ENCODE results near the gene ISG20.

ISG20 gene

DNA sequence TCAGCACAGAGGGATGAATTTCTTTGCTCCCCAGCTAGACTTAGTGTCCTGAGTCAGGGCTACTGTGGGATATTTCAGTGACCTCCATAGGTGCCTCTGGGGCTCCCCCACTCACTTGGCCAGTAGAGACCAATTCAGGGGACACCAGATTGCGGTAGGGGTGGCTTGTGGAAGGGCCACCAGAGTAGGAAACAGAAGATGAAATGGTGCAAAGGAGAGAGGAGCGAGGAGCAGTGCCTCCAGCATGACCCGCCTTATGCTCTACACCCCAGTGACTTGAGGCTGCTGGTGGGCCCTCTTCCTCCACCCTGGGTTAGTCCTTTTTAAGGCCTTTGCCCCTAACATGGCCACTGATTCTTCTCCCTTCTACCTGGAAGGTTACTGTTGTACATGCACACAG, 15.2 kb upstream of the ISG20 start:
- H3K4me3 ChIP-seq, result peak overlapping the region in 9 of 10 experiments; percentile 76 to 99 (median 94); a peak in 17 of 20 replicates
- peak overlapping the region; percentile 87 to 99 (median 92) for H3K4me2 ChIP-seq
- H3K36me3 ChIP-seq, result peaks cover 26 to 52% (median 45%) of the 10 kb centered on the region in 11 experiments
- no peaks in the 10 kb centered on the region for H3K9me3 ChIP-seq (replicated peaks in 1 of 11)
- no peaks in the 10 kb centered on the region for H3K27me3 ChIP-seq
- peak overlapping the region in 9 of 11 experiments; percentile 90 to 100 (median 98); a peak in 20 of 22 replicates for H3K27ac ChIP-seq
- TF ChIP-seq Cebpa-rat (IDR thresholded peaks at IDR 0.05), result no peak
- H4K20me1 ChIP-seq, result peaks cover 33 to 70% (median 67%) of the 10 kb centered on the region in 11 experiments; a peak in 21 of 22 replicates
- peaks cover 37 to 68% (median 61%) of the 10 kb centered on the region in 10 experiments for H3K4me1 ChIP-seq
- peak overlapping the region; percentile 89 to 100 (median 95); a peak in 20 of 22 replicates for H3K9ac ChIP-seq

DNA sequence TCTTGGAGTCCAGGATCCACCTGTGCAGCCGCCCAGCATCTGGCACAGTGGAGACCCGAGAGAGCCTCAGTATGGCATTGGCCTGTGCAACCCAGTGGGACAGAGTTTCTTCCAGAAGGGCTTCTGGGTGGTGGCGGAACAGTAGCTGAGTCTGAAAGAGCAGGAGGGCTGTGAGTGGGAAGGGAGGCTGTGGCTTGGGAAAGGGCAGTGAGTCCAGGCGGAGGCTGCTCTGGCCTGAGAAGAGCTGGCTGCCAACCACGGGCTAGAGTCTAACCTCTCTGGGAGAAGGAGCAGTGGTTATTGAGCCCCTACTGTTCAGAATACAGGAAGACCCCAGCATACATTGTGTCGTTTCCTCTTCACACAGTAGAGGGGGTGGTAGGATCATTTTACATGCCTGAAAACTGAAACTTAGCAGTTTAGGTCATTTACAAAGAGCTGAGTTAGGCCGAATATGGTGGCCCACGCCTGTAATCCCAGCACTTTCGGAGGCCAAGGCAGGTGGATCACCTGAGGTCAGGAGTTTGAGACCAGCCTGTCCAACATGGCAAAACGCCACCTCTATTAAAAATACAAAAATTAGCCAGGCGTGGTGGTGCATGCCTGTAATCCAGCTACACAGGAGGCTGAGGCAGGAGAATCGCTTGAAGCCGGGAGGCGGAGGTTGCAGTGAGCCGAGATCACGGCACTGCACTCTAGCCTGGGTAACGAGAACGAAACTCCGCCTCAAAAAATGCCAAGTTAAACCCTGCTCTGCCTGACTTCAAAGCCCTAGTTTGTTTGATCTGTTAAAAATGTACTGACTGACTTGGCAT, 14.5 kb upstream of the ISG20 start:
- H3K27ac ChIP-seq, result peak overlapping the region; percentile 21 to 100 (median 96); a peak in 21 of 22 replicates
- H3K4me3 ChIP-seq, result peak overlapping the region; percentile 32 to 99 (median 91); a peak in 18 of 20 replicates
- no peaks in the 10 kb centered on the region for H3K9me3 ChIP-seq (replicated peaks in 1 of 11)
- peaks cover 38 to 75% (median 67%) of the 10 kb centered on the region in 10 experiments for H3K4me1 ChIP-seq
- H4K20me1 ChIP-seq, result peaks cover 33 to 78% (median 75%) of the 10 kb centered on the region in 11 experiments; a peak in 21 of 22 replicates
- peak overlapping the region; percentile 89 to 100 (median 95); a peak in 21 of 22 replicates for H3K9ac ChIP-seq
- no peaks in the 10 kb centered on the region for H3K27me3 ChIP-seq
- H3K4me2 ChIP-seq, result peak overlapping the region; percentile 87 to 99 (median 92)
- no peak for TF ChIP-seq Cebpa-rat (IDR thresholded peaks at IDR 0.05)
- peaks cover 33 to 59% (median 53%) of the 10 kb centered on the region in 11 experiments for H3K36me3 ChIP-seq

GRCh38 chr15:88624971-88625490, 13.8 kb upstream of the ISG20 start:
- Histone ChIP-seq H3K4me3 (peak overlapping the region; percentile 32 to 99 (median 91); a peak in 16 of 20 replicates), H3K36me3 (peaks cover 40 to 66% (median 59%) of the 10 kb centered on the region in 11 experiments), H3K27me3 (no peaks in the 10 kb centered on the region), H3K4me2 (peak overlapping the region; percentile 87 to 99 (median 92)), H3K27ac (peak overlapping the region in 10 of 11 experiments; percentile 46 to 100 (median 97); a peak in 19 of 22 replicates), H3K9me3 (replicated peaks in 1 of 11) (no peaks in the 10 kb centered on the region), H4K20me1 (peaks cover 33 to 84% (median 81%) of the 10 kb centered on the region in 11 experiments; a peak in 21 of 22 replicates), H3K4me1 (peaks cover 45 to 82% (median 74%) of the 10 kb centered on the region in 10 experiments), H3K9ac (peak overlapping the region; percentile 55 to 100 (median 95); a peak in 21 of 22 replicates)
- no peak for TF ChIP-seq Cebpa-rat (IDR thresholded peaks at IDR 0.05)

DNA sequence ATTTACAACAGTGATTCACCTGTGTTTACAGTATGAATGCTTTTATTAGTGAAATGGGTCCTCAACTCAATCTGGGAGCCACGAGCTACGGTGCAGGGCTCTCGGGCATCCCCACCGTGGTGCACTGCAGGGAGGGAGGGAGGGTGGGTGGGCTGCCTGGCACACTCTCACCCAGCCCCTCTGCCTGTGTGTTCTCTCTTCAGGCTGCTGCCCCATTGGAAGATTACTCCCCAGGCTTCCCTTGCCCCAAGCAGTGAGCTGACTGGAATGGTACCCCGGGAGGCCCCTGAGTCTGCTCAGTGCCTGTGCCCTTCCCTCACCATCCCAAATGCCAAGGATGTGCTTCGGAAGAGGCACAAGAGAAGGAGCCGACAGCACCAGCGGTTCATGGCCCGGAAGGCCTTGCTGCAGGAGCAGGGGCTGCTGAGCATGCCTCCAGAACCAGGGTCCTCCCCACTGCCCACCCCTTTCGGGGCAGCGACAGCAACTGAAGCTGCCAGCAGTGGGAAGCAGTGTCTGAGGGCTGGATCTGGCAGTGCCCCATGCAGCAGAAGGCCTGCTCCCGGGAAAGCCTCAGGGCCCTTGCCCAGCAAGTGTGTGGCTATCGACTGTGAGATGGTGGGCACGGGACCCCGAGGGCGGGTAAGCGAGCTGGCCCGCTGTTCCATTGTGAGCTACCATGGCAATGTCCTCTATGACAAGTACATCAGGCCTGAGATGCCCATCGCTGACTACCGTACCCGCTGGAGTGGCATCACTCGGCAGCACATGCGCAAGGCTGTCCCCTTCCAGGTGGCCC, 12.7 kb upstream of the ISG20 start:
- H3K4me1 ChIP-seq, result peaks cover 44 to 89% (median 79%) of the 10 kb centered on the region in 10 experiments
- H3K27ac ChIP-seq, result no peak overlapping the region
- no peak overlapping the region for H3K4me3 ChIP-seq
- H3K9ac ChIP-seq, result peak overlapping the region in 2 of 11 experiments; percentile 5 to 16; a peak in 2 of 22 replicates
- no peaks in the 10 kb centered on the region for H3K27me3 ChIP-seq
- H3K36me3 ChIP-seq, result peaks cover 50 to 77% (median 70%) of the 10 kb centered on the region in 11 experiments
- H4K20me1 ChIP-seq, result peaks cover 33 to 95% (median 92%) of the 10 kb centered on the region in 11 experiments; a peak in 21 of 22 replicates
- H3K4me2 ChIP-seq, result peak overlapping the region in 4 of 11 experiments; percentile 4 to 26 (median 10); a peak in 4 of 22 replicates
- H3K9me3 ChIP-seq (replicated peaks in 1 of 11), result no peaks in the 10 kb centered on the region
- TF ChIP-seq Cebpa-rat (IDR thresholded peaks at IDR 0.05), result no peak

DNA sequence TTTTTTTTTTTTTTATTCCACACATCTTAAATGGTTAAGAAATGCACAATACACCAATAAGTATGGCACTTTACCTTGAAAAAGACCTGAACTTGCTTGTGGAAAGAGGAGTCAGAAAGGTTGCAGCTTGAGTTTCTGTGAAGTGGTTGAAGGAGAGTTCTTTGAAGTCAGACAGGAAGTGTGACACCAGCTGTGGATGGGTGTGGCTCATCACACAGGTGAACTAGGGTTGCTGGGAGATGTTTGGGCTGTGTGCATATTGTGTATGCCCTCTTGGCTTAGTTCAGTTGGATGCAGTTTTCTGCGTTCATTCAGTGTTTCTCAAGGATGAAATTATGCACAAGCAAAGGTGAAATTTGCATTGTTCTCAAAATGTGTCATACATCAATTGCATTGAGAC, 11.4 kb upstream of the ISG20 start:
- H3K4me2 ChIP-seq, result peak overlapping the region in 5 of 11 experiments; percentile 13 to 78 (median 34); a peak in 7 of 22 replicates
- H4K20me1 ChIP-seq, result peaks cover 33 to 100% (median 99%) of the 10 kb centered on the region in 11 experiments; a peak in 21 of 22 replicates

DNA sequence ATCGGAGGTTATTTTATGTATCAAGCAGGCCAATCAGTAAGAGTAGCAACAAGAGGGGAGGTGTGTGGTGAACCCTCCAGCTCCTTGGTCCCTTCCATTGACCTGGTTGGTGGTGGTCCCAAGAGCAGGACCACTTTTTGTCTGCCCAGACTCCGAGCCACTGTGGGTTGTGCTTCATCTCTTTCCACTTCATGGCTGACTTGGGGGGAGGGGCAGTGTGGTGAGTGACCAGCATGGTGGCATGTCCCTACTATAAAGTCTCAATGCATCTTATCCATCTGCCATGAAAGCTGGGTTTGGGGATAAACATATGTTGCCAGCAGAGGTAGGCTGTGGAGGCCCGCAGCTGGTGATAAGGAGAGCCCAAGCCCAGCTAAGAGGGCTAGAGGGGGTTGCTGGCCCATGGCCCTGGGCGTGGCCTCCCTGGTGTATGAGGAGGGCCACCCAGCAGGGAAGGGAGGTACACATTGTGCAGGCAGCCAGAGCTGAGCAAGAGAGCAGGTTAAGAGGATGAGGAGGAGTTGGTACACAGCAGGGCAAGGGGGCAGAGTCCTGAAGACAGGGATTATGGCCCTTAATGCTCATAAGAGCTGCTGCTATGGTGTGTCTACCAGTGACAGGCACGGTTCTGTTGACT, 10.7 kb upstream of the ISG20 start:
- no peak overlapping the region for H3K27ac ChIP-seq
- H3K9ac ChIP-seq, result peak overlapping the region in 1 of 11 experiments; percentile 18; a peak in 1 of 22 replicates
- TF ChIP-seq Cebpa-rat (IDR thresholded peaks at IDR 0.05), result no peak
- peak overlapping the region in 6 of 11 experiments; percentile 13 to 78 (median 26); a peak in 6 of 22 replicates for H3K4me2 ChIP-seq
- H3K36me3 ChIP-seq, result peaks cover 53 to 96% (median 88%) of the 10 kb centered on the region in 11 experiments
- H3K4me1 ChIP-seq, result peaks cover 36 to 97% (median 88%) of the 10 kb centered on the region in 10 experiments
- H4K20me1 ChIP-seq, result peaks cover 26 to 100% (median 95%) of the 10 kb centered on the region in 11 experiments; a peak in 21 of 22 replicates
- no peaks in the 10 kb centered on the region for H3K27me3 ChIP-seq
- H3K9me3 ChIP-seq (replicated peaks in 1 of 11), result no peaks in the 10 kb centered on the region
- no peak overlapping the region for H3K4me3 ChIP-seq

More for the DNA sequence above, 11.4 kb upstream of the ISG20 start:
- H3K9me3 ChIP-seq (replicated peaks in 1 of 11), result no peaks in the 10 kb centered on the region
- no peak overlapping the region for H3K4me3 ChIP-seq
- H3K27me3 ChIP-seq, result no peaks in the 10 kb centered on the region
- H3K9ac ChIP-seq, result no peak overlapping the region
- H3K4me1 ChIP-seq, result peaks cover 42 to 97% (median 88%) of the 10 kb centered on the region in 10 experiments
- no peak for TF ChIP-seq Cebpa-rat (IDR thresholded peaks at IDR 0.05)
- H3K36me3 ChIP-seq, result peaks cover 53 to 90% (median 84%) of the 10 kb centered on the region in 11 experiments
- H3K27ac ChIP-seq, result no peak overlapping the region

DNA sequence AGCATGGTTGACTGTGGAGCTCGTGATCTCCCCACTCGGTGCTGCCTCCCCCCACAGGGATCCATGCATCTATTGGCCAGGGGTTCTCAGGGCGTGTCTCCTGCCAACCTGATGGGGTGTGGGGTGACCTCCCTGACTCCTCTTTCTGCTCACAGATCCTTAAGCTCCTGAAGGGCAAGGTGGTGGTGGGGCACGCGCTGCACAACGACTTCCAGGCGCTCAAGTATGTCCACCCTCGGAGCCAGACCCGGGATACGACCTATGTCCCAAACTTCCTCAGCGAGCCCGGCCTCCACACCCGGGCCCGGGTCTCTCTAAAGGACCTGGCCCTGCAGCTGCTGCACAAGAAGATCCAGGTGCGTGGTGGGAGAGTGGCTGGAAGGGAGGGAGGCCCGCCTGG, 9.7 kb upstream of the ISG20 start:
- Histone ChIP-seq H3K4me1 (peaks cover 27 to 97% (median 85%) of the 10 kb centered on the region in 10 experiments), H3K36me3 (peaks cover 53 to 96% (median 89%) of the 10 kb centered on the region in 11 experiments), H3K9me3 (replicated peaks in 1 of 11) (no peaks in the 10 kb centered on the region), H3K4me2 (peak overlapping the region in 6 of 11 experiments; percentile 21 to 78 (median 73); a peak in 9 of 22 replicates), H3K4me3 (no peak overlapping the region), H3K27me3 (no peaks in the 10 kb centered on the region), H4K20me1 (peaks cover 17 to 98% (median 86%) of the 10 kb centered on the region in 11 experiments; a peak in 21 of 22 replicates), H3K9ac (no peak overlapping the region), H3K27ac (peak overlapping the region in 1 of 11 experiments; percentile 7; a peak in 1 of 22 replicates)
- TF ChIP-seq Cebpa-rat (IDR thresholded peaks at IDR 0.05), result no peak

All from BLaER1 treated with 17β-estradiol and CSF1 and Interleukin-3, amounts not matched to agents 10 nM and 100 nM (cell line).